8988T (cell line): ENCODE measurements around the gene ATXN1.

Experiments used
- DNase-seq: peaks from one replicate; pipeline ENCODE4 v3.0.0; 2011

ATXN1 gene

GRCh38 chr6:16488813-16489212, 272.4 kb downstream of the ATXN1 start:
- DNase-seq, result no peak

- no peak for DNase-seq
Measured at GRCh38 chr6:16487996-16488674, 273.1 kb downstream of the ATXN1 start.

GRCh38 chr6:16486661-16487060, 274.6 kb downstream of the ATXN1 start:
- no peak for DNase-seq

GRCh38 chr6:16483315-16483875, 277.9 kb downstream of the ATXN1 start:
- DNase-seq, result no peak

- DNase-seq, result no peak
Measured at GRCh38 chr6:16482702-16483314, 278.5 kb downstream of the ATXN1 start.

GRCh38 chr6:16481697-16482399, 279.4 kb downstream of the ATXN1 start:
- DNase-seq, result no peak

GRCh38 chr6:16480763-16481560, 280.3 kb downstream of the ATXN1 start:
- no peak for DNase-seq

GRCh38 chr6:16477367-16478149, 283.7 kb downstream of the ATXN1 start:
- no peak for DNase-seq

- DNase-seq, result no peak
Measured at GRCh38 chr6:16476861-16477260, 284.4 kb downstream of the ATXN1 start.

GRCh38 chr6:16475494-16475781, 285.8 kb downstream of the ATXN1 start:
- no peak for DNase-seq

- DNase-seq, result no peak
Measured at GRCh38 chr6:16474772-16475493, 286.3 kb downstream of the ATXN1 start.

GRCh38 chr6:16473908-16474771, 287.1 kb downstream of the ATXN1 start:
- DNase-seq, result no peak

GRCh38 chr6:16473184-16473907, 287.9 kb downstream of the ATXN1 start:
- no peak for DNase-seq

GRCh38 chr6:16472349-16473069, 288.8 kb downstream of the ATXN1 start:
- DNase-seq, result no peak

GRCh38 chr6:16471910-16472297, 289.4 kb downstream of the ATXN1 start:
- no peak for DNase-seq

- DNase-seq, result no peak
Measured at GRCh38 chr6:16471222-16471909, 289.9 kb downstream of the ATXN1 start.

GRCh38 chr6:16470502-16471221, 290.6 kb downstream of the ATXN1 start:
- DNase-seq, result no peak
